Left colon (tissue), 2 donors: Measurements from ENCODE around the gene H2BK1. TPM values are rescaled to one million over a fixed set of nuclear protein-coding genes. Genes with fewer than 3 reads are reported as not detected.

ENCODE experiments used
- ATAC-seq: fragments of 200-7000 bp; cut with Tn5 transposase; one replicate; pipeline ENCODE4 v1.9.1; 2020; ENCODE audit warnings: mild to moderate bottlenecking, moderate library complexity
- DNase-seq, 2 donors: peaks; one replicate each; pipeline ENCODE4 v3.0.0-alpha.2; 2020
- intact Hi-C, 2 donors: fragments of 100-400 bp; cut with DNase I in 1 of 2; cut with micrococcal nuclease in 1 of 2; formaldehyde crosslinking; loops; one replicate each; pipeline versions ENCODE4 v1.11.2 to v1.14.0; 2022; cut with DNase I, micrococcal nuclease
- total RNA-seq, 2 donors: library from RNA; stranded (reverse); fragmentation: NEBNext Ultra II Directional; extraction: Animal tissue kit (Norgen Biotek cat#: 25700); gene quantifications; one replicate each; pipeline ENCODE4 v1.2.1, GENCODE V29; 2021
- donor health status: DM: no; HTN: no; CAD: no.
- donor health status: DM: yes; HTN: yes; CAD: no.

H2BK1 gene
- total RNA-seq, 2 donors from 2014 or later = not detected

DNA sequence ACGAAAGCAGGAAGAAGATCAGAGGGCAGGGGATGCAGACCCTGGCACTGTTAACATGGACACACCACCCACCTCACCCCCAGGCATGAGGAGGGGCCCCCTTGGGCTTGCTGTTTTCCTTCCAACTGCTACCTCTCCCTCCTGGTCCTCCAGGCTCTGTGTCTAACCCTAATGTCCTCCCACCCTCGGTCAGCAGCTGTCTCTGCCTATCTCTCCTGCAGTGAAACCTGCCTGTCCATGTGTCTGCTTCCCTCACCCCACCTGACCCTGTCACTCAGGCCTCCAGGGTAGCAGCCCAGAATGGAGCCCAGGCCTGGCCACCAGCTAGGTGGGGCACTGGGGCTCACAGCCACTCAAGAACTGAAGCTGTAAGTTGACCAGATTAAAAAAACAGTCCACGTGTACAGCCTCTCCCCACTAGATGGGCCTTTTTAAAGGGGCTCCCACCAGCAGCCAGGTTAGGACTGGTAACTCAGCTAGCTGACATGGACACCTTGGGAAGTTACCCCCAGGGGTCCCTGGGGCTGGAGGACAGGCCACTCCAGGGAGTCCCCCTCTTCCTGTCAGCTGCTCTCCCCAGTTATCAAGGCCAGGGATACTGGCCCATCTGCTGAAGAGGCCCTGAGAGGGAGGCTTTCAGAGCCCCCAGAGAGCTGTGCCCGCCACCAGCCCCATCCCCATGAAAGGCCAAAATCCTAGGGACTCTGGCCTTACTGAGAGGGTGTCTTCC is 36.7 kb upstream of the H2BK1 start:
- no peak for DNase-seq
- intact Hi-C loops = loop anchor here in 1 of 2 donors (10.0 kb wide), 1 partner anchor 58 kb away; no protein-coding TSS in a partner anchor

DNA sequence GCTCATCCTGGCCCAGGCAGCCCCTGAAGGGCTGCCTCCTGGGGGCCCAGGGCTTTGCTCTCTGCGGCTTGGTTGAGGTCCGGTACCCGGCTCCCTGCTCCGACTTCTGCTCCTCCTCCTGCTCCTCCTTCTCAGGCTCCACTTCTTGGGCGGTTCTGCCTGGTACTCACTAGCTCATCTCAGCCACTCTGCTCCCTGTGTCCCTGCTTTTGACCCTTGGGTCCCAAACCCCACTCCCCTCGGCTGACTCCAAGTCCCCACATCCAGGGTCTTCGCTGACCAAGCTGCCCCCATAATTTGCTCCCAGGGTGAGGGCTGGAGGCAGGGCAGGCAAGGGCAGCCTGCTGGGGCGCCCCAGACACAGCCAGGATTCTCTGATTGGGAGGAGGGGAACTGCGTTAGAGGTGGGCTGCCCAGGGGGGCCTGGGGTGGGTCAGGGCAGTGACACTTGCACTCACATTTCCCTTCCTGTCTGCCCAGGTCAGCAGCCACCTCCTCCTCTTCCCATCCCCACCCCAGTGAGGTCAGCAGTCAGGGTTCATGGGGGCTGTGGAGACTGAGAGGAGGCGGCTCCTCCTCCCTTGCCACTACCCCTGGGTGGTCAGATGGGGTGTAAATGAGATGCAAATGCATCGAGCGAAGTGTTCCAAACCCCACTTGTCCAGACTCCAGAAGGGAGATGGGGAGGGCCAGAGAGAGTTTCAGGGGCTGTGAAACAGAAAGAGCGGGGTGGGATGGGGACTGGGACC is 36.0 kb upstream of the H2BK1 start:
- DNase-seq (no peak), ATAC-seq (no peak)
- intact Hi-C loops = loop anchor here in 1 of 2 donors (10.0 kb wide), 1 partner anchor 59 kb away; no protein-coding TSS in a partner anchor

More for the DNA sequence above, 36.7 kb upstream of the H2BK1 start:
- no peak for ATAC-seq

DNA sequence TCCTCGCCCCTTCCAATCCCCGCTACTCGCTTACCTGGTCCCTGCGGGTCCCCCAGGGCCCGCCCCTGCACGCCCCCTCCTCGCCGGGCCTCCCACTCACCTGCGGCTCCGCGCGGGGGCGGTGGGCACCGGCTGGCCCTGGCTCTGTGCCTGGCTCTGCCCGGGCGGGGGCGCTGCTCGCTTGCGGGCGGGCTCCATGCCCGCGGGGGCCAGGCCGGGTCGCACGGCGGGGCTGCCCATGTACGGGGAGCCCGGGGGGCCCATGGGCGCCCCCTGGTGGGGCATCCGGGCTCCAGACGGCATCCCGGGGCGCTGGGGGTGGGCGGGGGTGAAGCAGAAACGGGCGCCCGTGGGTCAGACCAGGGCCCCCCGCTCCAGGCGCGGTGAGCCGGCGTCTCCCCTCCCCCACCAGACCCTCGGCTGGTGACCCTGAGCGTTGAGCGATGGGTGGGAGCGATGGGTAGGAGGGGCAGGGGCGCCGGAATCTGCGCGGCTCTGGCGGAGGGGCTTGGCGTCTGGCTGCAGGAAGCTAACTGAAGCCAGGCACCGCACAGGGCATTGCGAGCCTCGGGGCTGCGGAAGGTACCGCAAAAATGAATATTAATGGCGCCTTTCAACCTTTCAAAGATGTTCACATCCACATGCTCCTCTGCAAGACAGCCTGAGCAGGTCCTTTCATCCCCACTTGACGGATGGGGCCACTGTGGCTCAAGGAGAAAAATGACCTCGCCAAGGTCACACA is 35.2 kb upstream of the H2BK1 start:
- DNase-seq (peak in 1 of 2 donors; percentile 57), ATAC-seq (peak; percentile 23)
- intact Hi-C loops = loop anchor here in 1 of 2 donors (10.0 kb wide), 1 partner anchor 59 kb away; no protein-coding TSS in a partner anchor

DNA sequence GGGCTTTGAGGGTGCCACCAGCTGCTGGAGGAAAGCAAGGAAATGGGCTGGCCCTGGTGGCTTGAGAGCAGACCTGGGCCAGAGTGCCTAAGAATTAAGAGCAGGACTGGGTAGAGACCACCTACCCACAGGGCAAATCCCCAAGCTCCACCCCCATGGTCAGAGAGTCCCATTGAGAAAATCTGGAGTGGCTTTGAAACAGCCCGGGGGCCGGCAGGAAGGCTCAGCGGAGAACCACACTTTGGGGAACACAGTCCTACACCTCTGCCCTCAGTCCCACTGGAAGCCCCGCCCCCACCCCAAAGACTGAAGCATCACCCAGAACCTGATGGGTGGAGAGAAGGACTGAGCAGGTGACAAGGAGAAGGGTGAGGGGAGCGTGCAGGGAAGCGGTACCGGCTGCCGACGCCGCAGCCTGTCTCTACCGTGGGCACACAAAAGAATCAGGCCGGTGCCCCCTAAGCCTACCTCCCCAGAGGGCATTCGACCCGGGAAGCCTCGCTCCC is 34.6 kb upstream of the H2BK1 start:
- intact Hi-C loops = loop anchor here in 1 of 2 donors (10.0 kb wide), 1 partner anchor 60 kb away; no protein-coding TSS in a partner anchor

DNA sequence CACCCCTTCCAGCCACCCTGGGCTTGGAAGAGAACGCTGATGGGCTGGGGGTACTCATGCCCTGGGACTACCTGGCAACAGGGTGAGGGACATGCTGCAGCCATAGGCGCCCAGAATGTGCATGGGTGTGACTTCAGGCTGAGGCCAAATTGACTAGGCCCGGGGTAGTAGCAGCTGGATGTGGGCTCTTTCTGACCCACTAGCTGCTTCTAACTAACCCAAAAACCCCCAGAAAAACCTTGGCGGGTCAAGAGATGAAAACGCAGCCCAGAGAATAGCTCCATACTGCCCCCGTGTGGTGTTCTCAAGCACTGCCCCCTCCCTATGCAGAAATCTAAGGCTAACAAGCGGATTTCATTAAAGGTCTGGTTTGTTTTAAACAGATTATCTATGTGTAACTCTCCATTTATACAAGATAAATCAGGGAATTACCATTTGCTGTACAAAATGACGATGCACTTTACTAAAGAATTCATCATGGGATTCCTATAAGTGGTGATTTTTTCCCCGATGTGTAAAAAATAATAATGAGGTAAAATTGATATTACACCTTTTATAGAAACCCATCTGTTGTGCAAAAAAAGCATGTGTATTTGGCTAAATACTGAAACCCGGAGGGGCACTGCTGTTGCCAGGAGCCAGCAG is 34.0 kb upstream of the H2BK1 start:
- intact Hi-C loops = loop anchor here in 1 of 2 donors (10.0 kb wide), 1 partner anchor 60 kb away; no protein-coding TSS in a partner anchor
- DNase-seq (peak in 1 of 2 donors; percentile 61), ATAC-seq (peak; percentile 27)

More for the DNA sequence above, 34.6 kb upstream of the H2BK1 start:
- no peak for DNase-seq
- ATAC-seq = no peak

DNA sequence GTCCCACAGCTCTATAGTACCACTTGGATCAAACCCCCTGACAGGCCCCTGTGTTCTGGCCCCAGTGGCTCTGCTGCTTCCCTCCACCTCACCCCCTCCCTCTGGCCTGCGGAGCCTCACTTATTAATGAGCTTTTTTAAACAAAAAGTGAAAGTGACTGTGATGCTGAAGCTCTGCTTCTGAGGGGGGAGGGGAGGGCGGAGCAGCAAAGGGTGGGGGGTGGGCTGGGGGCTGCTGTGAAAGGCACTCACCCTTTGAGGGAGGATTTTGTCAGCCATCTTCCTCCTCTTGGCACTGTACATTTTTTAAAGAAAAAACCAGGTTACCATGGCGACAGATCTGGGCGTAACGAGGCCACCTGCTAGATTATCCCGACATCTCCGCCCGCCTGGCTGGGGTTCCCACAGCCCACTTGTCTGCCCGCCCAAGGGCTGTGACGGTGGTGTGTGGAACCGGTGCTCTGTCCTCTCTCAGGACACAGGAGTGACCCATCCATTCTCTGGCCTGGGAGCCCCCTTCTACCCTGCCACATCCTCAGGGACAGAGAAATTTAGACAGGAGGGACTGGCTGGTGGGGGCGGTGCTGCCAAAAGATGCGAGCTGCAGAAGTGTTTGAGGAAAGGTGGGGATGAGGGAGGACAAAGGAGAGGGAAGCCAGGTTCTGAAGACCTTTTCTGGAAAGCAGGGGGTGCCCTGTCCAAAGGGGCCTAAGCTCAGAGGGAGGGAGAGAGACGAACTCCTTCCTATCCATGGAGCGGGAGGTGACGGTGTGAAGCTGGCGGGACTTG is 33.3 kb upstream of the H2BK1 start:
- DNase-seq (no peak), ATAC-seq (peak; percentile 10)
- intact Hi-C loops = loop anchor here in 1 of 2 donors (10.0 kb wide), 1 partner anchor 61 kb away; no protein-coding TSS in a partner anchor

DNA sequence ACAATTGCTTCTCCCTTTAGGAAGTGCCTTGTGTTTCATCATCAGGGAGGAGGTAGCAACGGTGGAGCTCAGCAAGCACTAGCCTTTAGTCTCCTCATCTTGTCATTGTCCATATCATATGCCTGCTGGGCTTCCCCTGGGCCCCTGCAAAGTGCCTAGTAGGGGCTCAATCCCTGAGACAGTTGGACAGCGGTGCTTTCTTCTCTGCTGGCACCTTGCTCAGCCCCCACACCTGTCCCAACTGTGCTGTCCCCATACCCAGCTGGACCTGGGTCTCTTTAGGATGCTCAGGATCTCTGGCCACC is 32.7 kb upstream of the H2BK1 start:
- intact Hi-C loops = loop anchor here in 1 of 2 donors (10.0 kb wide), 1 partner anchor 62 kb away; no protein-coding TSS in a partner anchor
- ATAC-seq (no peak), DNase-seq (no peak)

DNA sequence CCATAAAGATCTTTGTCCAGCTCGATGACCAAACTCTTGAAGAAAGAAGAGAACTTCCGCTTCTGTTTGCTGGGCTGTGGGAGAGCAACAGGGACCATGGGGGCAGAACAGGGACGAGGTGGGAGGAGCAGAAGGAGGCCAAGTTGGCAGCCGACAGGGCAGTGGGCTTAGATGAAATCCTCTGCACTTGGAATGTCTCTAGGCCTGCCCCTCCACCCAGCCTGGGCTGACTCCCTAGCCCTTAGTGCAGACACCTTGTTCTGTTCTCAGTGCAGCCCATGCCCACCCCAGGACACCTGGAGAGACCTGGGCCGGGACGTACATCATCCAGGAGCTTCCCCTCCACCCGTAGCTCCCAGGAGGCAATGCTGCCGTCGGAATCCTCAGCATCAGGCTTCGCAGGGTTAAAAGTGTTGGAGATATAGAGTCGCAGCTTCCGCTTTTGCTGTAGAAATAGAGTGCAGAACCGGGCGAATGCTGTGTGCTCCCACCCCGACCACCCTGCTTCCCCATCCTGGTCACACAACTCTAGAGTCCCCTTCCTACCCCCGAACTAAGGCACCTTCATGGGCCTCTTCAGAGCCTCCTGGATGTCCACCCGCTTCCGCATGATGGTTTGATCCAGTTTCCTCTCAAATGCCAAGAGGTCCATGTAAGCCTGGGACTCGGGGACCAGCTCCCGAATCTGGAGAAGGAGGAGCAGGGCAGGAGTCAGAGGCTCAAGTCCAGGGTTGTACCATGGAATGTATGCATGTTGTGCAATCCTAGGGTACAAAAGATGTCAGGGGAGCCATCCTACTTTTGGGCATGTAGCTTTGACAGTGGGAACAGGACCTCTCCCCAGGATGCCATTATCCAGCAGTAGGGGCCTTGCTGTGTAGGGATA is 32.1 kb upstream of the H2BK1 start:
- DNase-seq (no peak), ATAC-seq (no peak)
- intact Hi-C loops = loop anchor here in 1 of 2 donors (10.0 kb wide), 1 partner anchor 62 kb away; no protein-coding TSS in a partner anchor

DNA sequence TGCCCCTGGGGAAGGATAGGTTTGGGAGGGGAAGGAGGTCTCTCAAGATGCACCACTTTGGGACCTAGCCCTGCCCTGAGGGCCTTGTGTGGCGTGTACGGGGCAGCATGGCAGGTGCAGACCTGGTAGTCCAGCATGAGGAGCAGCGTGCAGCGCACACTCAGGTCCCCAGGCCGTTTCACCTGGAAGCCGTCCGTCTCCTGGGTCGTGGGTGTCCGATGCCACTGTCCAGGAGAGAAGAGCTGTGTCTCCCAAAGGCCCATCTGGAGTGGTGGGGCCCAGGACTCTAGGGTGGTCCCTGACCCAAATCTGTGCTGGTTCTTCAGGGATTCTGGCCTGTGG is 31.4 kb upstream of the H2BK1 start:
- intact Hi-C loops = loop anchor here in 1 of 2 donors (10.0 kb wide), 1 partner anchor 63 kb away; no protein-coding TSS in a partner anchor
- ATAC-seq (no peak), DNase-seq (no peak)

DNA sequence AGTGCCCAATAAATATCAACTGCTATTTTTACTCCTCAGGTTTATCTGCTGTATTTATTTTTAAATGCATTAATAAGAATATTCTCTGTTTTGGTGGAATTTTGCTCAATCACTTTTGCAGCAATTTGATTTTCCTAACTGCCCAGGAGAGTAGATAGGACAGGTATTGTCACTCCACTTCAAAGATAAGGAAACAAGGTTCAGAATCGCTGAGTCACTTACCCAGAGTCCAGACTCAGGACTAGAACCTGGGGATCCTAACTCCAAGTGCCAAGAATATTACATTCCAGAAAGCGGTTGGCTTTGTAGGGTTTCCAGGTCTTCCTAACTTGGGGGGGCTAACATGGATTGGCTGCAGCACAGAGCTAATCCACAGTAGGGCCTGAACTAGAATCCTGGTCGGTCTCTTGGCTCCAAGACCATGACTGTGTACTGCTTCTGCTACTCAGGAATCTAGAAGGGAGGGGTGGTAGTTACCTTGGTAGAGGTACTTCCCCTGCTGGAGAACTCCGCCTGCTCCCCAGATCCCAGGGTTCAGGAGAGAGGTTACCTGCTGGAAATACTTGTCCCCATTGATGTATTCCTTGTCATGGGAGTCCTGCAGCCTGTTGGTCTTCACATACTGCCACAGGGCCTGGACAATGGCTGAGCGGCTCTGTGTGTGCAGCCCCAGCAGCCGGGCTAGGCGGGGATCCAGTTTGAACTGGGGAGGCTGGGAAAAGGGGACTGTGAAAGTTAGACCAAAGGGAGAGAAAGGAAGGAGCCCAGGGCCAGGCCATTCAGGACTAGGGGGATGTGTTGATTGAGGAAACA is 30.9 kb upstream of the H2BK1 start:
- ATAC-seq = no peak
- intact Hi-C loops = loop anchor here in 1 of 2 donors (10.0 kb wide), 1 partner anchor 64 kb away; no protein-coding TSS in a partner anchor
- no peak for DNase-seq

DNA sequence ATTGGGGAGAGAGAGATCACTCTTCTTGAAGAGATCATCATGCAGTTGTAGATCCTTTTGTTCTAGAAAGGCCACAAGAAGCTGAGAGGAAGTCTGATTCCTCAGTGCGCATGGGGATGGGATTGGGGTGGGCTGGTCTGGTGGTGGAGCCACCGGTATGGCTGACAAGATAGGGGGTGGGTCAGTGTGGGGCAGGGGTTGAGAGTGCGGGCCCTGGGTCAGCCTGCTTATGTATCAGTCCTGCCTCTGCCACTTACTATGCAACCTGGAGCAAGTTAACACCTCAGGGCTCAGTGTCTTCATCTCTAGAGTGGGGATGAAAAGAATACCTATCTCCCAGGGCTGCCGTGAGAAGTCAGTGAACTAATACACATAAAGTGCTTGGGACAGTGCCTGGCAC is 30.2 kb upstream of the H2BK1 start:
- DNase-seq (no peak), ATAC-seq (no peak)
- intact Hi-C loops = loop anchor here in 1 of 2 donors (10.0 kb wide), 1 partner anchor 64 kb away; no protein-coding TSS in a partner anchor

DNA sequence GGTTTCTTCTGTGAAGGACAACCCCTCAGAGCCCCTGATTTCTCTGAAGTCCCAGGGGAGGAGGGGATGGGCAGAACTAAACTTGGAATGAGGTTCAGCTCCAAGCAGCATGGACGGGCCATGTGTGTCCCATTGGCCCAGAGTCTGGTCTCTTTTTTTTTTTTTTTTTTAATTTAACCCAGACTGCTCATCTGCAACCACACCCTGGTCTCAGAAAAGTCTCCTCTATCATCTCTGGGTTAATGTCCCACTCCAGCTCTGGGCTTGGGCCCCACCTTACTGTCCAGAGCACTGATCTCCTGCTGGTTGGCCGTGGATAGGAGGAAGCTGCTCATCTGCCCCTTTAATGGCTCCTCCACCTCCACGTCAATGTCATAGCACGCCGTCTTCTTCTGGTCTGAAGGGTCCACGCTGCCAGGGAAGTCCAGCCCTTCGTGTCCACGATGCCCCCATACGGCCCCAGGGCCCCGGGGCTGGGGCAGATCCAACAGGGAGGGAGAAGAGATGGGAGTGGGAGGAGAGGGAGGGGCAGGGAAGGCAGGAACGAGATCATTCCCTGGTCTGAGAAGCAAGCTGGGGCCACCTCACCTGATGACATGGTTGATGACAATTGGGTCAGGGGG is 29.7 kb upstream of the H2BK1 start:
- intact Hi-C loops = loop anchor here in 1 of 2 donors (10.0 kb wide), 1 partner anchor 65 kb away; no protein-coding TSS in a partner anchor
- no peak for ATAC-seq
- DNase-seq = no peak

DNA sequence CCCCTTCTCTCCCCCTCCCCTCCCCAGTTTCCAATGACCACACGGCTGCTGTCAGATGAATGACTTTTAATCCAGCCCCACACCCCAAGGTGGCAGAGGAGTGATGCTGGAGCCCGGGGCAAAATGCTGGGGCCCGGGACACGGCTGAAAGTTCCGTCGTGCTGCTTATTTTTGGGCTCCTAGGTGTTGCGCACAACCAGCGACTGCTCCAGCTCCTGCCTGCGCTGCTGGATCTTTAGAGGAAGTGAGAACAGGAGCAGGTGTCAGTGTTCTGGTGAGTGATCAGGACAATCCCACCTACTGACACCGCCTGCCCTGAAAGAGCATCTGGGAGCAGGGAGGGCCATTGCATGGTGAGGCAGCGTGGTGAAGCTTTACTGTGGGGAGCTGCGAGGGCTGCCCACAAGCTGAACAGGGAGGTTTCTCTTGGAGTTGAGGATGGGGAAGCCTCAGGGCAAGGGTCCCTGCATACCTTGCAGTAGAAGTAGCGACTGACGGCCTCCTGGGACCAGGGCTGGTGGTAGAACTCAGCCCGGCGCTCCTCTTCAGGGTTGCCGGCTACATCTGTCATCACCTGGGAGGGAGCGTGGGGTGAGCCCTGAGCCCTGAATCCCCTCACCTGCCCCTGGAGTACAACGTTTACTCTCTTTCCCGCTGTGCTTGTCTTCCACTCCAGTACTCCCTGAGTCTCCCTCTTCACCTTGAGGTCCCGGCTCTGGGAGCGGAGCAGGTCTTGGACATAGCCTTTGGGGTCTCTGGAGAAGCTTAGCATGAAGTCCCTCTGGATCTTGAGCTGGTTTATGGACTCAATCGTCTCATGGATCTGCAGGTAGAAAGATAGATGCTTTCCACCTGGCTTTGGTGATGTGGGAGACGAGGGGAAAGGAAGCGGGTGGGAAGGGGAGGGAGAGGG is 28.9 kb upstream of the H2BK1 start:
- no peak for DNase-seq
- ATAC-seq = no peak
- intact Hi-C loops = no loop called here

DNA sequence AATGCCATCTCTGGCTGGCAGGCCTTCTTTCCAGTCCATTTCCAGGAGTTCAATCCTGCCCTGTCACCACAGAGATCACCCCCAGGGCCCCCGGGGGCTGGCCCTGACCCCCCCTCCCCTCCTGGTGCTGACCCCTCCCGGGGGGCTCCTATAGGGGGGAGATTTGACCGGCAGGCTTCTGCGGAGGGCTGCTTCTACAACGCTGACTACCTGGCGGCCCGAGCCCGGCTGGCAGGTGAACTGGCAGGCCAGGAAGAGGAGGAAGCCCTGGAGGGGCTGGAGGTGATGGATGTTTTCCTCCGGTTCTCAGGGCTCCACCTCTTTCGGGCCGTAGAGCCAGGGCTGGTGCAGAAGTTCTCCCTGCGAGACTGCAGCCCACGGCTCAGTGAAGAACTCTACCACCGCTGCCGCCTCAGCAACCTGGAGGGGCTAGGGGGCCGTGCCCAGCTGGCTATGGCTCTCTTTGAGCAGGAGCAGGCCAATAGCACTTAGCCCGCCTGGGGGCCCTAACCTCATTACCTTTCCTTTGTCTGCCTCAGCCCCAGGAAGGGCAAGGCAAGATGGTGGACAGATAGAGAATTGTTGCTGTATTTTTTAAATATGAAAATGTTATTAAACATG is 28.0 kb upstream of the H2BK1 start:
- ATAC-seq (no peak), DNase-seq (no peak)
- intact Hi-C loops = no loop called here
